ENCODE results near the gene TMEM52B.

DNA sequence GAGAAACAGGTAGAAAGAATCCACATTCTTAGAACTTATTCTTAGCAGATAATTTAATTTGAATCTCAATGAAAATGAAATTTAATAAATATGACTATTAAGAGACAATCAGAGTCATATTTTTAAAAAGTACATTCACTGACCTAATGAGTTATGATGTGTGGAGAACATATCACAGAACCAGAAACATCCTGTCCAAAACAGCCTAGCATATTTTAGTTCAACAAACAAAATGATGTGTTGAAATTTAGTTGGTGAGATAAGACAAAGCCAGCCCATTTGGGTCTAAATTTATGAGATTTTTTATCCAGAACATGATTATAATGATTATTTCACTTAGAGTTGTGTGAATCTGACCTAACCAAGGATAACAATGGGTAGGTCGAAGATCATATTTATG is 59.7 kb downstream of the TMEM52B start:
- TF ChIP-seq, protein P1, sequence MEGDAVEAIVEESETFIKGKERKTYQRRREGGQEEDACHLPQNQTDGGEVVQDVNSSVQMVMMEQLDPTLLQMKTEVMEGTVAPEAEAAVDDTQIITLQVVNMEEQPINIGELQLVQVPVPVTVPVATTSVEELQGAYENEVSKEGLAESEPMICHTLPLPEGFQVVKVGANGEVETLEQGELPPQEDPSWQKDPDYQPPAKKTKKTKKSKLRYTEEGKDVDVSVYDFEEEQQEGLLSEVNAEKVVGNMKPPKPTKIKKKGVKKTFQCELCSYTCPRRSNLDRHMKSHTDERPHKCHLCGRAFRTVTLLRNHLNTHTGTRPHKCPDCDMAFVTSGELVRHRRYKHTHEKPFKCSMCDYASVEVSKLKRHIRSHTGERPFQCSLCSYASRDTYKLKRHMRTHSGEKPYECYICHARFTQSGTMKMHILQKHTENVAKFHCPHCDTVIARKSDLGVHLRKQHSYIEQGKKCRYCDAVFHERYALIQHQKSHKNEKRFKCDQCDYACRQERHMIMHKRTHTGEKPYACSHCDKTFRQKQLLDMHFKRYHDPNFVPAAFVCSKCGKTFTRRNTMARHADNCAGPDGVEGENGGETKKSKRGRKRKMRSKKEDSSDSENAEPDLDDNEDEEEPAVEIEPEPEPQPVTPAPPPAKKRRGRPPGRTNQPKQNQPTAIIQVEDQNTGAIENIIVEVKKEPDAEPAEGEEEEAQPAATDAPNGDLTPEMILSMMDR (IDR thresholded peaks at IDR 0.05) = no peak
- no peak for TF ChIP-seq POLR2A (IDR thresholded peaks at IDR 0.05)

Data from adrenal gland (tissue), 5 donors.